CD4-positive, alpha-beta memory T cell (primary cell): Measurements from ENCODE around the gene LHFPL6. TPM values are rescaled to one million over a fixed set of nuclear protein-coding genes. Genes with fewer than 3 reads are reported as not detected.

Source experiments
- CTCF ChIA-PET: fragments of 350-600 bp; sonication (Branson Sonifier 250); formaldehyde crosslinking; loops from one replicate; lab custom pipeline; 2021; ENCODE audit warnings: inconsistent platforms; ENCODE audit not compliant: partially characterized antibody; lab: Charles Lee
- POLR2A ChIA-PET: fragments of 350-600 bp; sonication (Branson Sonifier 250); formaldehyde crosslinking; loops from one replicate; lab custom pipeline; 2021; ENCODE audit not compliant: partially characterized antibody; lab: Charles Lee
- DNase-seq, 5 donors: peaks; one replicate each; pipeline versions ENCODE4 v3.0.0 to v3.0.0-alpha.2; 2020 to 2022; ENCODE audit warnings: mixed read lengths in 1 of 5
- H3K27ac ChIP-seq: one replicate; pipeline ENCODE4 v1.7.0; 2013; ENCODE audit warnings: low read depth, low read length
- H3K27me3 ChIP-seq: 2 replicates; pipeline ENCODE4 v1.7.0; 2013; ENCODE audit warnings: mild to moderate bottlenecking, low read length, moderate library complexity; ENCODE audit not compliant: insufficient read depth
- H3K36me3 ChIP-seq: 2 replicates; pipeline ENCODE4 v1.7.0; 2013; ENCODE audit warnings: mild to moderate bottlenecking, low read length, moderate library complexity; ENCODE audit not compliant: insufficient read depth
- H3K4me1 ChIP-seq: 2 replicates; pipeline ENCODE4 v1.7.0; 2013; ENCODE audit warnings: mild to moderate bottlenecking, low read length, moderate library complexity; ENCODE audit not compliant: insufficient read depth
- H3K4me3 ChIP-seq, 2 donors: one replicate each; pipeline ENCODE4 v1.7.0; 2013; ENCODE audit warnings: low read length in 2 of 2, mild to moderate bottlenecking in 1 of 2
- H3K9me3 ChIP-seq, 2 donors: one replicate each; pipeline ENCODE4 v1.7.0; 2013; ENCODE audit warnings: low read length in 2 of 2, control low read depth in 1 of 2; ENCODE audit not compliant: control insufficient read depth in 1 of 2
- H3K27ac Mint-ChIP-seq, 7 donors: one replicate each; pipeline ENCODE4 v1.8.0; 2020 to 2021; ENCODE audit warnings: mixed read lengths in 7 of 7, mild to moderate bottlenecking in 6 of 7, inconsistent platforms in 3 of 7, moderate library complexity in 3 of 7
- H3K27me3 Mint-ChIP-seq, 2 donors: one replicate each; pipeline ENCODE4 v1.8.0; 2020 to 2021; ENCODE audit warnings: mixed read lengths in 2 of 2
- H3K36me3 Mint-ChIP-seq, 2 donors: one replicate each; pipeline ENCODE4 v1.8.0; 2020 to 2021; ENCODE audit warnings: mixed read lengths in 2 of 2, inconsistent platforms in 1 of 2, mild to moderate bottlenecking in 1 of 2
- H3K4me1 Mint-ChIP-seq, 4 donors: one replicate each; pipeline ENCODE4 v1.8.0; 2020 to 2021; ENCODE audit warnings: mixed read lengths in 4 of 4, mild to moderate bottlenecking in 1 of 4
- H3K4me3 Mint-ChIP-seq, 8 donors: one replicate each; pipeline ENCODE4 v1.8.0; 2020 to 2021; ENCODE audit warnings: mixed read lengths in 8 of 8, mild to moderate bottlenecking in 7 of 8, moderate library complexity in 6 of 8, inconsistent platforms in 3 of 8
- H3K9me3 Mint-ChIP-seq, 8 donors: one replicate each; pipeline ENCODE4 v1.8.0; 2020 to 2021; ENCODE audit warnings: mixed read lengths in 8 of 8, mild to moderate bottlenecking in 5 of 8, inconsistent platforms in 3 of 8, moderate library complexity in 1 of 8
- intact Hi-C: fragments of 100-400 bp; cut with micrococcal nuclease; formaldehyde crosslinking; loops from one replicate; pipeline ENCODE4 v1.15.1; 2023
- polyA plus RNA-seq, 2 donors: library from polyadenylated mRNA; unstranded; fragments of 300-500 nt; fragmentation: Illumina TruSeq; gene quantifications; one replicate each; pipeline ENCODE4 v1.2.3, GENCODE V29; 2021
- total RNA-seq, 2 experiments: library from RNA; stranded (reverse); gene quantifications; one replicate each; pipeline ENCODE4 v1.2.3, GENCODE V29; 2021

The LHFPL6 gene
- total and polyA plus RNA-seq, 4 experiments from 2014 or later, result 0.16 TPM; not detected in 3

GRCh38 chr13:39455521-39456175, 147.3 kb downstream of the LHFPL6 start:
- DNase-seq, result no peak
- Mint-ChIP-seq H3K27me3 (peaks cover 7 to 9% of the 10 kb centered on the region in 2 donors), H3K36me3 (no peaks in the 10 kb centered on the region), H3K4me3 (no peak overlapping the region), H3K9me3 (peaks cover 0 to 6% (median under 1%) of the 10 kb centered on the region in 8 donors), H3K4me1 (no peaks in the 10 kb centered on the region), H3K27ac (no peak overlapping the region)
- Histone ChIP-seq H3K27me3 (no peaks in the 10 kb centered on the region), H3K4me3 (no peak overlapping the region), H3K4me1 (no peaks in the 10 kb centered on the region), H3K9me3 (no peaks in the 10 kb centered on the region), H3K36me3 (no peaks in the 10 kb centered on the region), H3K27ac (no peak overlapping the region)
- CTCF ChIA-PET, result no interaction called here
- intact Hi-C loops, result no loop called here
- POLR2A ChIA-PET, result no interaction called here

GRCh38 chr13:39452834-39453233, 150.2 kb downstream of the LHFPL6 start:
- H3K27ac Mint-ChIP-seq, result no peak overlapping the region
- H3K36me3 Mint-ChIP-seq, result no peaks in the 10 kb centered on the region
- ChIA-PET CTCF (no interaction called here), POLR2A (no interaction called here)
- Histone ChIP-seq H3K36me3 (no peaks in the 10 kb centered on the region), H3K4me1 (no peaks in the 10 kb centered on the region), H3K27me3 (no peaks in the 10 kb centered on the region), H3K27ac (no peak overlapping the region), H3K9me3 (no peaks in the 10 kb centered on the region), H3K4me3 (no peak overlapping the region)
- peaks cover 4 to 7% of the 10 kb centered on the region in 2 donors for H3K27me3 Mint-ChIP-seq
- DNase-seq, result no peak
- H3K9me3 Mint-ChIP-seq, result peaks cover 0 to 5% (median 0%) of the 10 kb centered on the region in 8 donors
- no peaks in the 10 kb centered on the region for H3K4me1 Mint-ChIP-seq
- intact Hi-C loops, result no loop called here
- H3K4me3 Mint-ChIP-seq, result no peak overlapping the region

- Histone ChIP-seq H3K9me3 (no peaks in the 10 kb centered on the region), H3K27me3 (no peaks in the 10 kb centered on the region), H3K36me3 (no peaks in the 10 kb centered on the region), H3K4me1 (no peaks in the 10 kb centered on the region), H3K4me3 (no peak overlapping the region), H3K27ac (no peak overlapping the region)
- ChIA-PET POLR2A (no interaction called here), CTCF (interaction anchor here (1.2 kb wide), 1 partner anchor 164 kb away, joined by 3 read pairs; no protein-coding TSS in a partner anchor)
- Mint-ChIP-seq H3K27me3 (peaks cover 6 to 7% of the 10 kb centered on the region in 2 donors), H3K4me3 (no peak overlapping the region), H3K9me3 (peaks cover 0 to 5% (median 0%) of the 10 kb centered on the region in 8 donors), H3K36me3 (no peaks in the 10 kb centered on the region), H3K27ac (no peak overlapping the region), H3K4me1 (no peaks in the 10 kb centered on the region)
- intact Hi-C loops, result no loop called here
- DNase-seq, result no peak
These were observed 150.6 kb downstream of the LHFPL6 start for GRCh38 chr13:39452417-39452816.

- H3K9me3 Mint-ChIP-seq, result peaks cover 0 to 4% (median 0%) of the 10 kb centered on the region in 8 donors
- H3K27ac Mint-ChIP-seq, result no peak overlapping the region
- POLR2A ChIA-PET, result no interaction called here
These were observed 151.1 kb downstream of the LHFPL6 start for GRCh38 chr13:39451860-39452301.

GRCh38 chr13:39451301-39451700, 151.7 kb downstream of the LHFPL6 start:
- Mint-ChIP-seq H3K36me3 (no peaks in the 10 kb centered on the region), H3K27ac (no peak overlapping the region), H3K4me1 (no peaks in the 10 kb centered on the region), H3K4me3 (no peak overlapping the region), H3K9me3 (peaks cover 0 to 2% (median 0%) of the 10 kb centered on the region in 8 donors), H3K27me3 (peaks cover 6 to 9% of the 10 kb centered on the region in 2 donors)
- intact Hi-C loops, result no loop called here
- Histone ChIP-seq H3K27ac (no peak overlapping the region), H3K27me3 (no peaks in the 10 kb centered on the region), H3K9me3 (no peaks in the 10 kb centered on the region), H3K36me3 (no peaks in the 10 kb centered on the region), H3K4me3 (no peak overlapping the region), H3K4me1 (no peaks in the 10 kb centered on the region)
- DNase-seq, result no peak
- ChIA-PET POLR2A (no interaction called here), CTCF (interaction anchor here (0.7 to 1.2 kb wide), 2 partner anchors 9 to 165 kb away, joined by 3 read pairs; no protein-coding TSS in a partner anchor)

More at GRCh38 chr13:39451860-39452301, 151.1 kb downstream of the LHFPL6 start:
- Histone ChIP-seq H3K9me3 (no peaks in the 10 kb centered on the region), H3K27ac (no peak overlapping the region), H3K4me1 (no peaks in the 10 kb centered on the region), H3K4me3 (no peak overlapping the region), H3K27me3 (no peaks in the 10 kb centered on the region), H3K36me3 (no peaks in the 10 kb centered on the region)
- DNase-seq, result no peak
- Mint-ChIP-seq H3K4me3 (no peak overlapping the region), H3K4me1 (no peaks in the 10 kb centered on the region), H3K27me3 (peaks cover 6 to 7% of the 10 kb centered on the region in 2 donors), H3K36me3 (no peaks in the 10 kb centered on the region)
- intact Hi-C loops, result no loop called here
- CTCF ChIA-PET, result interaction anchor here (1.2 kb wide), 1 partner anchor 164 kb away, joined by 3 read pairs; no protein-coding TSS in a partner anchor

GRCh38 chr13:39450176-39450575, 152.8 kb downstream of the LHFPL6 start:
- intact Hi-C loops, result no loop called here
- ChIA-PET POLR2A (no interaction called here), CTCF (no interaction called here)
- Histone ChIP-seq H3K4me3 (no peak overlapping the region), H3K9me3 (no peaks in the 10 kb centered on the region), H3K36me3 (no peaks in the 10 kb centered on the region), H3K27ac (no peak overlapping the region), H3K4me1 (no peaks in the 10 kb centered on the region), H3K27me3 (no peaks in the 10 kb centered on the region)
- Mint-ChIP-seq H3K27me3 (peaks cover 5 to 11% of the 10 kb centered on the region in 2 donors), H3K4me1 (no peaks in the 10 kb centered on the region), H3K27ac (no peak overlapping the region), H3K4me3 (no peak overlapping the region), H3K36me3 (no peaks in the 10 kb centered on the region), H3K9me3 (peaks cover 0 to 2% (median 0%) of the 10 kb centered on the region in 8 donors)
- no peak for DNase-seq

- H3K36me3 Mint-ChIP-seq, result no peaks in the 10 kb centered on the region
- POLR2A ChIA-PET, result no interaction called here
- no peaks in the 10 kb centered on the region for H3K27me3 ChIP-seq
These were observed 154.2 kb downstream of the LHFPL6 start for GRCh38 chr13:39448834-39449233.

More at GRCh38 chr13:39448834-39449233, 154.2 kb downstream of the LHFPL6 start:
- Mint-ChIP-seq H3K9me3 (peaks cover 0 to 2% (median 0%) of the 10 kb centered on the region in 8 donors), H3K4me1 (no peaks in the 10 kb centered on the region), H3K4me3 (no peak overlapping the region), H3K27me3 (peaks cover 4 to 11% of the 10 kb centered on the region in 2 donors), H3K27ac (no peak overlapping the region)
- Histone ChIP-seq H3K4me3 (no peak overlapping the region), H3K4me1 (no peaks in the 10 kb centered on the region), H3K9me3 (no peaks in the 10 kb centered on the region), H3K36me3 (no peaks in the 10 kb centered on the region), H3K27ac (no peak overlapping the region)
- intact Hi-C loops, result no loop called here
- no peak for DNase-seq
- CTCF ChIA-PET, result no interaction called here
